Suprapubic skin (tissue), 4 donors: ENCODE results near the gene ZNF579. TPM values are rescaled to one million over a fixed set of nuclear protein-coding genes. Genes with fewer than 3 reads are reported as not detected.
"Not testable (repeated sequence)": the region's sequence is repeated elsewhere in the genome, so short reads cannot be mapped to it uniquely, and the experiment has no call there.

Experiments
- DNase-seq, 2 donors: peaks; one replicate each; pipeline ENCODE4 v3.0.0-alpha.2; 2019; ENCODE audit warnings: low spot score in 2 of 2
- H3K27ac ChIP-seq: fragments of 200-600 bp; sonication (generic); one replicate; pipeline ENCODE4 v1.5.1; 2019
- H3K27me3 ChIP-seq: fragments of 200-600 bp; sonication (generic); one replicate; pipeline ENCODE4 v1.5.1; 2019
- H3K36me3 ChIP-seq: fragments of 200-600 bp; sonication (generic); one replicate; pipeline ENCODE4 v1.5.1; 2019
- H3K4me1 ChIP-seq: fragments of 200-600 bp; sonication (generic); one replicate; pipeline ENCODE4 v1.5.1; 2019
- H3K4me3 ChIP-seq: fragments of 200-600 bp; sonication (generic); one replicate; pipeline ENCODE4 v1.5.1; 2019; ENCODE audit warnings: mild to moderate bottlenecking
- H3K9me3 ChIP-seq: fragments of 200-600 bp; sonication (generic); one replicate; pipeline ENCODE4 v1.5.1; 2019
- EP300 ChIP-seq: sonication (generic); formaldehyde crosslinking; IDR thresholded peaks from one replicate; pipeline ENCODE4 v1.6.1; 2017; ENCODE audit warnings: antibody characterized with exemption
- POLR2A ChIP-seq, 2 donors: fragments of 450-650 bp; IDR thresholded peaks; one replicate each; pipeline ENCODE4 v1.6.1; 2017; ENCODE audit warnings: antibody characterized with exemption in 2 of 2, mild to moderate bottlenecking in 2 of 2, moderate library complexity in 2 of 2
- POLR2AphosphoS5 ChIP-seq, 3 donors: sonication (generic); formaldehyde crosslinking; IDR thresholded peaks; one replicate each; pipeline ENCODE4 v1.6.1; 2017; ENCODE audit warnings: antibody characterized with exemption in 3 of 3
- WGBS: methylation state at CpG from one replicate; pipeline ENCODE4 v1.1.5; 2018; 5-methylcytosine and 5-hydroxymethylcytosine counted together
- total RNA-seq, 4 donors: library from RNA; depleted of rRNA; stranded (reverse); fragments of >200 nt; gene quantifications; one replicate each; pipeline ENCODE4 v1.1.0, GENCODE V29; 2016
- TF ChIP-seq, protein P1 (sequence below), 2 donors: fragments of 200-600 bp in 1 of 2; fragments of 450-650 bp in 1 of 2; sonication (generic) in 1 of 2; IDR thresholded peaks; one replicate each; pipeline ENCODE4 v1.5.1; 2016 to 2019; ENCODE audit warnings: antibody characterized with exemption in 2 of 2, mild to moderate bottlenecking in 1 of 2, moderate library complexity in 1 of 2

The ZNF579 gene
- total RNA-seq, 4 donors from 2014 or later, result 1.8 to 3.1 (median 2.8) TPM

DNA sequence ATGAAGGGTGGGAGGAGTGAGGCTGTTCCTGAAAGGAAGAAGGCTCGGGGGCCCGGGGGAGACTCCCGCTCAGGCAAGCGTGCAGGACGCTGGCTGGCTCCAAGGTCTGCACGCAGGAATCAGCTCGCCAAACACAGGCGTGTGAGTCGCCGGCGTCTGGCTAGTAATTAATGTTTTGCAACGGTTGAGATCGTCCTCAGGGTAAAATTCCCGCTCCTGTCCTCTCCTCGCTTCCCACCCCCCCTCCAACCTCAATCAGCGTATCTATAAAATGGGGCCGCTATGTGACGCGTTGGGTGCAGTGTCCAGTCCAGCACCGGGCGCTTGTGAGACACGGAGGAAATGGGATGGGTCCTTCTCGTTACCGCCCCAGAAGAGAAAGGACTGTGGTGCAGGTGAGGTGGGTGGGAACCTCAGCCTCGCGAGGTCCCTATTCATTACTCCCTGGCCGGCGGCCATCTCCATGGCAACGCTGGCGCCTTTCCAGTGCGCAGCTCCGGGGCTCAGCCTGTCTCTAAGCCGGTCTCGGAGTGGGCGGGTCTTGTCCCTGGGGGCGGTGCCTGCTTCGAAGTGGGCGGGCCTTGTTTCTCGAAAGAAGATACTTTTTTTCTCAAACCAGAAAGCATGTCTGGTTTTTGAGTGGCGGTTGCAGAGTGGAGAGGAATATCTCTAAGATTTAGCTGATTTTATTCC, 6.5 kb upstream of the ZNF579 start:
- H3K4me3 ChIP-seq, result peak overlapping the region; percentile 35
- under 1% methylated on average over 38 of the region's 40 CpGs for WGBS
- peaks cover 3% of the 10 kb centered on the region for H3K27me3 ChIP-seq
- peak; percentile 95 for DNase-seq
- peaks cover 26% of the 10 kb centered on the region for H3K4me1 ChIP-seq
- H3K9me3 ChIP-seq, result no peaks in the 10 kb centered on the region
- TF ChIP-seq POLR2A (IDR thresholded peaks at IDR 0.05) (no peak), EP300 (no peak), POLR2AphosphoS5 (IDR thresholded peaks at IDR 0.05) (no peak)
- TF ChIP-seq, protein P1, sequence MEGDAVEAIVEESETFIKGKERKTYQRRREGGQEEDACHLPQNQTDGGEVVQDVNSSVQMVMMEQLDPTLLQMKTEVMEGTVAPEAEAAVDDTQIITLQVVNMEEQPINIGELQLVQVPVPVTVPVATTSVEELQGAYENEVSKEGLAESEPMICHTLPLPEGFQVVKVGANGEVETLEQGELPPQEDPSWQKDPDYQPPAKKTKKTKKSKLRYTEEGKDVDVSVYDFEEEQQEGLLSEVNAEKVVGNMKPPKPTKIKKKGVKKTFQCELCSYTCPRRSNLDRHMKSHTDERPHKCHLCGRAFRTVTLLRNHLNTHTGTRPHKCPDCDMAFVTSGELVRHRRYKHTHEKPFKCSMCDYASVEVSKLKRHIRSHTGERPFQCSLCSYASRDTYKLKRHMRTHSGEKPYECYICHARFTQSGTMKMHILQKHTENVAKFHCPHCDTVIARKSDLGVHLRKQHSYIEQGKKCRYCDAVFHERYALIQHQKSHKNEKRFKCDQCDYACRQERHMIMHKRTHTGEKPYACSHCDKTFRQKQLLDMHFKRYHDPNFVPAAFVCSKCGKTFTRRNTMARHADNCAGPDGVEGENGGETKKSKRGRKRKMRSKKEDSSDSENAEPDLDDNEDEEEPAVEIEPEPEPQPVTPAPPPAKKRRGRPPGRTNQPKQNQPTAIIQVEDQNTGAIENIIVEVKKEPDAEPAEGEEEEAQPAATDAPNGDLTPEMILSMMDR (IDR thresholded peaks at IDR 0.05), result no peak
- peaks cover 4% of the 10 kb centered on the region for H3K36me3 ChIP-seq
- H3K27ac ChIP-seq, result no peak overlapping the region

DNA sequence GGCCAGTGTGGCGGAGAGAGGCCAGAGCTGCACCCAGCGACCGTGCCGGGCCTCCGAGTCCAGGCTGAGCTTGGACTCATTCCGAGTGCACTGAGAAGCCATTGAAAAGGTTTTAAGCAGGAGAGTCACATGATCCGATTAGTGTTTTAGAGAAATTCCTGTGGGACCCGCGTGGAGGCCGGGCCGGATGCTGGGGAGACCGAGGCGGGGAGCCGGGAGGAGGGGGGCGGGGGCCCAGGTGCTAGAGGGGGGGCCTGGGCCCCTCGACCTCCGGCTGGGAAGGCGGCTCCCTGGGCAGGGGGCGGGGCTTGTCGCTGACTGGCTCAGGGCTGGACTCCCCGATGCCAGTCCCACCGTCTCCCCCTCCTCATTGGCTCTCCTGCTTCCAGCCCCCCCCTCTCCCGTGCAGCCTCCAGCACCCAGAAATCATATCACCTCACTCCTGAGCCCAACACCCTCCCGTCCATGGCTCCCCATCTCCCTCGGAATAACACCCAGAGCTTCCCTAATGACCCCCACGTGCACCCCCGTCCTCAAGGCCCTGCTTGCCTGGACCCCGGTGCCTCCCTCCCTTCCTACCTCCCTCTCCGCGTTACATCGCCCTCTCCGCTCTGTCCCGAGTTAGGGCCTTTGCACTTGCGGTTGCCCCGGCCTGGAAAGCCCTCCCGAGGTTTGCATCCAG, 5.2 kb upstream of the ZNF579 start:
- peaks cover 3% of the 10 kb centered on the region for H3K27me3 ChIP-seq
- no peak for TF ChIP-seq POLR2AphosphoS5 (IDR thresholded peaks at IDR 0.05)
- TF ChIP-seq EP300, result no peak
- TF ChIP-seq POLR2A (IDR thresholded peaks at IDR 0.05), result no peak
- TF ChIP-seq, protein P1 (IDR thresholded peaks at IDR 0.05), result no peak
- H3K4me3 ChIP-seq, result peak overlapping the region; percentile 42
- 5% methylated on average over 31 of the region's 36 CpGs for WGBS
- H3K36me3 ChIP-seq, result no peaks in the 10 kb centered on the region
- DNase-seq, result peak in 1 of 2 donors; percentile 74
- peak overlapping the region; percentile 32 for H3K27ac ChIP-seq
- peaks cover 38% of the 10 kb centered on the region for H3K4me1 ChIP-seq
- H3K9me3 ChIP-seq, result no peaks in the 10 kb centered on the region

DNA sequence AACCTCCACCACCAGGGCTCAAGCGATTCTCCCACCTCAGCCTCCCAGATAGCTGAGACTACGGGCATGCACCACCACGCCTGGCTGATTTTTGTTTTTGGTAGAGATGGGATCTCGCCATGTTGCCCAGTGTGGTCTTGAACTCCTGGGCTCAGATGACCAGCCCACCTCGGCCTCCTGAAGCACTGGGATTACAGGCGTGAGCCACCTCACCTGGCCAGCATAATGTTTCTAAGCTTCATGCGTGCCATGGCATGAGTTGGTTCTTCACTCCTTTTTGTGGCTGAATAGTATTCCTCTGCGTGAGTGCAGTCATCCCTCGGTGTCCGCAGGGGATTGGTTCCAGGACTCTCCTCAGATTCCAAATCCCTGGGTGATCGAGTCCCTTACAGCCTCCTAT, 4.2 kb upstream of the ZNF579 start:
- Histone ChIP-seq H3K27me3 (peaks cover 3% of the 10 kb centered on the region), H3K4me3 (no peak overlapping the region), H3K4me1 (peaks cover 42% of the 10 kb centered on the region), H3K36me3 (no peaks in the 10 kb centered on the region), H3K9me3 (no peaks in the 10 kb centered on the region), H3K27ac (no peak overlapping the region)
- no peak for DNase-seq
- WGBS, result 95% methylated on average over 11 of the region's 11 CpGs
- TF ChIP-seq, protein P1 (IDR thresholded peaks at IDR 0.05), result no peak
- TF ChIP-seq POLR2A (IDR thresholded peaks at IDR 0.05) (no peak), EP300 (no peak), POLR2AphosphoS5 (IDR thresholded peaks at IDR 0.05) (no peak)

DNA sequence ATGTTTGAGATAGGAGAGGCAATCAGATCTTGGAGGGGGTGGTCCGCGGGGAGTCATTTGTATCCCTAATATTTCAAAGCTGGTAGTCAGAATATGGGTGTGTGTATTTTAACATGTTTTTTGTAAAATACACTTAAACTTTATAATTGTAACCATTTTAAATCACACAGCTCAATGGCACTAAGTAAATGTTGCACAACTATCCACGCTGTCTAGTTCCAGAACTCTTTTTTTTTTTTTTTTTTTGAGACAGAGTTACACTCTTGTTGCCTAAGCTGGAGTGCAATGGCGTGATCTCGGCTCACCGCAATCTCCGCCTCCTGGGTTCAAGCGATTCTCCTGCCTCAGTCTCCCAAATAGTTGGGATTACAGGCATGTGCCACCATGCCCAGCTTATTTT, 3.2 kb upstream of the ZNF579 start:
- not testable (repeated sequence) for H3K27ac ChIP-seq, H3K36me3 ChIP-seq, H3K4me3 ChIP-seq, H3K9me3 ChIP-seq, H3K27me3 ChIP-seq, DNase-seq
- WGBS, result 72% methylated on average over 8 of the region's 8 CpGs
- peaks cover 49% of the 10 kb centered on the region for H3K4me1 ChIP-seq

DNA sequence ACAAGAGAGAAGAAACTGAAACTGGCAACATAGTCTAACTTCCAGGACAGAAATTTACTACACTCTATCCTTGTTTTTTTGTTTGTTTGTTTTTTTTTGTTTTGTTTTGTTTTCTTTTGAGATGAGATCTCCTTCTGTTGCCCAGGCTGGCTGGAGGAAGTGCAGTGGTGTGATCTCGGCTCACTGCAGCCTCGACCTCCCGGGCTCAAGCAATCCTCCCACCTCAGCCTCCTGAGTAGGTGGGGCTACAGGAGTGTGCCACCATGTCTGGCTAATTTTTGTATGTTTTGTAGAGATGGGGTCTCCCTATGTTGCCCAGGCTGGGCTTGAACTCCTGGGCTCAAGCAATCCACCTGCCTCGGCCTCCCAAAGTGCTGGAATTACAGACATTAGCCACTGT, 1.6 kb upstream of the ZNF579 start:
- Histone ChIP-seq H3K36me3 (peaks cover 21% of the 10 kb centered on the region), H3K4me1 (peaks cover 43% of the 10 kb centered on the region)
- H3K27me3 ChIP-seq, H3K9me3 ChIP-seq, H3K4me3 ChIP-seq, DNase-seq, H3K27ac ChIP-seq: not testable (repeated sequence)
- WGBS, result 75% methylated on average over 4 of the region's 4 CpGs

DNA sequence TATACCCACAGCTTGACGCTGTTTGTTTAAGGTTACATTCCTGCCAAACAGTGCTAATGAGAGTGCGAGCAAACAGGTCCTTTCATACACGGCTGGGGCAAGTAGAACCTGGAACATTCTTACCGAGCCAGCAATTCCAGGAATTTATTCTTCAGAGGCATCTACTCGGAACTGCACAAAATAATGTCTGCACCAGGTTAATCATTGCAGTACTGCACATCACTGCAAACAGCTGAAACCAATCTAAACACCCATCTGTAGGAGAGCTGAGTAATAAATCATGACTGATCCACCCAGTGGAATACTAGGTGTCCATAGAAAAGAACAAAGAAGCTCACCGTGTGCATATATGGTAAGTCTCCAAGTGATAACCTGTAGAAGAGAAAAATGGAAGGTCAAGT, 1.2 kb upstream of the ZNF579 start:
- H3K4me1 ChIP-seq, result peaks cover 38% of the 10 kb centered on the region
- 15% methylated on average over 6 of the region's 6 CpGs for WGBS
- no peak overlapping the region for H3K27ac ChIP-seq
- no peak overlapping the region for H3K4me3 ChIP-seq
- no peaks in the 10 kb centered on the region for H3K9me3 ChIP-seq
- no peak for DNase-seq
- peaks cover 3% of the 10 kb centered on the region for H3K27me3 ChIP-seq
- H3K36me3 ChIP-seq, result peaks cover 23% of the 10 kb centered on the region
- no peak for TF ChIP-seq POLR2A (IDR thresholded peaks at IDR 0.05)
- TF ChIP-seq EP300, result no peak
- no peak for TF ChIP-seq POLR2AphosphoS5 (IDR thresholded peaks at IDR 0.05)
- TF ChIP-seq, protein P1 (IDR thresholded peaks at IDR 0.05), result no peak
